Measurements from ENCODE around the gene HSD3B7. TPM values are rescaled to one million over a fixed set of nuclear protein-coding genes. Genes with fewer than 3 reads are reported as not detected.
A peak's percentile ranks its signal among the peaks of the same experiment; 100 is the strongest.

The HSD3B7 gene
- total RNA-seq, 4 donors from 2014 or later = 10.1 to 26.2 (median 16.0) TPM

- Histone ChIP-seq H3K27me3 (no peaks in the 10 kb centered on the region), H3K36me3 (peaks cover 0 to 79% of the 10 kb centered on the region in 2 donors), H3K4me3 (no peak overlapping the region), H3K27ac (peak overlapping the region in 3 of 4 donors; percentile 4 to 80 (median 20)), H3K4me1 (peaks cover 0 to 19% (median 9%) of the 10 kb centered on the region in 3 donors), H3K9me3 (no peaks in the 10 kb centered on the region)
- TF ChIP-seq POLR2A (IDR thresholded peaks at IDR 0.05) (no peak), EP300 (IDR thresholded peaks at IDR 0.05) (no peak), CTCF (IDR thresholded peaks at IDR 0.05) (no peak), POLR2AphosphoS5 (IDR thresholded peaks at IDR 0.05) (no peak)
- WGBS, 2 donors (ENCODE audit: low coverage in 1 of 2) = 76% methylated on average over 8 of the region's 17 CpGs; no CpG with 5 or more reads in 1 of the 2 donors
- ATAC-seq = peak; percentile 49
Observed at GRCh38 chr16:30982548-30983288, 2.3 kb upstream of the HSD3B7 start.

DNA sequence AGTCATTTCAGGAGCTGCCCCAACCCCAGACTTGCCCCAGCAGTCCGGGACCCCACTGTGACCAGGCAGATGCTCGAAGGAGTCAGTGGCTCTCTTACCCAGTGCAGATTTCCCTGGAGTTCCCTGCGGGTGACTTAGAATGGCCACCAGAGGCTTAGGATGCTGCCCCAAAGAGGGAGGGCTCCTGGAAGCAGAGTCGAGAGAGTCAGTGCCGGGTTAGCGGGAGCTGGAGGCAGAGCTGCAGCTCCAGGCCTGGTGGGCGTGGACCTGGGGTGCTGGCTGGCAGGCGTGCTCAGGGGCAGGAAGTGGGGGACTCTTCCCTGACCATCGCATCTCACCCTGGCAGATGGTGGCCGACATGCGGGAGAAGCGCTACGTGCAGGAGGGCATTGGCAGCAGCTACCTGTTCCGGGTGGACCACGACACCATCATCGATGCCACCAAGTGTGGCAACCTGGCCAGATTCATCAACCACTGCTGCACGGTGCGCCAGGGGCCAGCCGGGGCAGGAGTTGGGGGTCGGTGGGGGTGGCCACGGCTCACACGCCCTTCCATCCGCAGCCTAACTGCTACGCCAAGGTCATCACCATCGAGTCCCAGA lies 1.6 kb upstream of the HSD3B7 start:
- Histone ChIP-seq H3K36me3 (peaks cover 0 to 78% of the 10 kb centered on the region in 2 donors), H3K9me3 (no peaks in the 10 kb centered on the region), H3K27me3 (no peaks in the 10 kb centered on the region), H3K4me3 (no peak overlapping the region), H3K4me1 (peaks cover 0 to 19% (median 9%) of the 10 kb centered on the region in 3 donors), H3K27ac (peak overlapping the region in 3 of 4 donors; percentile 4 to 80 (median 80))
- WGBS, 2 donors (ENCODE audit: low coverage in 1 of 2) = 50 to 70% methylated on average over 5 to 8 of the region's 25 CpGs
- no peak for ATAC-seq
- TF ChIP-seq EP300 (IDR thresholded peaks at IDR 0.05) (no peak), POLR2A (IDR thresholded peaks at IDR 0.05) (no peak), CTCF (IDR thresholded peaks at IDR 0.05) (no peak), POLR2AphosphoS5 (IDR thresholded peaks at IDR 0.05) (no peak)

DNA sequence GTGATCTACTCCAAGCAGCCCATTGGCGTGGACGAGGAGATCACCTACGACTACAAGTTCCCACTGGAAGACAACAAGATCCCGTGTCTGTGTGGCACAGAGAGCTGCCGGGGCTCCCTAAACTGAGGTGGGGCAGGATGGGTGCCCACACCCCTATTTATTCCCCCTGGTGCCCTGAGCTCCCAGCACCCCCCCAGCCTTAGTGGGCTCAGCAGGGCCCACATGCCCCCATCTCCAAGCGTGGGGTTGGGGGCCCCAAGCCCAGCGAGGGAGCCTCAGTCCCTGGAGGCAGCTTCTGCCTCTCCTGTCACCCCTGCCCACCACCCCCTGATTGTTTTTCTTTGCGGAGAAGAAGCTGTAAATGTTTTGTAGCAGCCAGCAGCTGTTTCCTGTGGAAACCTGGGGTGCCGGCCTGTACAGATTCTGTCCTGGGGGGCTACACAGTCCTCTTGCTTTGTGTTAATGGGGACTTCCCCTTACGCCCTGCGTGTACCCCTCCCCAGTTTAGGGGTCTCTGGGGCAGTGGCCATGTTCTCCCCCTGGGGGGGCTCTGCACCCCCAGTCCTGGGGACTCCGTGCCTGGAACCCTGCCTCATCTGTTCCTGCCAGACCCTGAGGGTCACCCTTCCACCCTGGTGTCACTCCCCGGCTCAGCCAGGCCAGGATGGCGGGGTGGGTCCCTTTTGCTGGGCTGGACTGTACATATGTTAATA lies 953 bp upstream of the HSD3B7 start:
- Histone ChIP-seq H3K4me1 (peaks cover 0 to 19% (median 9%) of the 10 kb centered on the region in 3 donors), H3K4me3 (no peak overlapping the region), H3K27me3 (no peaks in the 10 kb centered on the region), H3K9me3 (no peaks in the 10 kb centered on the region), H3K36me3 (peaks cover 0 to 71% of the 10 kb centered on the region in 2 donors), H3K27ac (peak overlapping the region in 3 of 4 donors; percentile 68 to 80 (median 80))
- TF ChIP-seq POLR2AphosphoS5 (IDR thresholded peaks at IDR 0.05) (no peak), EP300 (IDR thresholded peaks at IDR 0.05) (no peak), POLR2A (IDR thresholded peaks at IDR 0.05) (no peak), CTCF (IDR thresholded peaks at IDR 0.05) (no peak)
- ATAC-seq = no peak
- WGBS, 2 donors (ENCODE audit: low coverage in 1 of 2) = no CpG with 5 or more reads among the region's 14 CpGs

- Histone ChIP-seq H3K27me3 (no peaks in the 10 kb centered on the region), H3K4me1 (peaks cover 0 to 19% (median 9%) of the 10 kb centered on the region in 3 donors), H3K4me3 (peak overlapping the region; percentile 11 to 54), H3K36me3 (peaks cover 0 to 56% of the 10 kb centered on the region in 2 donors), H3K27ac (peak overlapping the region in 3 of 4 donors; percentile 68 to 80 (median 80)), H3K9me3 (no peaks in the 10 kb centered on the region)
- WGBS, 2 donors (ENCODE audit: low coverage in 1 of 2) = no CpG with 5 or more reads among the region's 20 CpGs
- peak; percentile 49 for ATAC-seq
- no peak for TF ChIP-seq POLR2A (IDR thresholded peaks at IDR 0.05)
- no peak for TF ChIP-seq POLR2AphosphoS5 (IDR thresholded peaks at IDR 0.05)
- no peak for TF ChIP-seq EP300 (IDR thresholded peaks at IDR 0.05)
- no peak for TF ChIP-seq CTCF (IDR thresholded peaks at IDR 0.05)
Observed at GRCh38 chr16:30985401-30986128, 558 bp downstream of the HSD3B7 start.

Measured in gastroesophageal sphincter (tissue), 4 donors.